Measurements from ENCODE around the gene WDR45B.

DNA sequence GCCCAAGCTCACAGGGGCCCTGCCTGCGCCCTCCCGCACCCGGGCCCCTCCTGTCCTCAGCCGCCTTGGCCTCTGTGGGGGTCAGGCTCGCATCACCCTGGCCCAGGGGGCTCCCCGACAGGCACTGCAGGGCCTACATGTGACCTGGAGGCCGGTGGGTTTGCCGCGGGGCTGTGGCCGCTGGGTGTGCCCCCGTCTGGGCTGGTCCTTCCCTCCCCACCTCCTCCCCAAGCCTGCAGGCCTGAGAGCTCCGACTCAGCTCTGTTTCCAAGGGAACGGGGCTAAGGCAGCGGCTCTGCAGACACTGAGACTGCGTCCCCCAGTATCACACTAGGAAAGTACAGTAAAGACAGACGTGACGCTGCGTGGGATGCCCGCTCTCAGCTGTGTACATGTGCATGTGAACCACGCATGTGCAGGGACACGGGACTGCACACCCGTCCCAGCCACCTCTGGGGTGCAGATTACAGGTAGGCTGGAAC, 16.5 kb upstream of the WDR45B start:
- TF ChIP-seq EZH2 (IDR thresholded peaks at IDR 0.05; ENCODE audit: borderline replicate concordance, low read length) (no peak), CTCF (IDR thresholded peaks at IDR 0.05; ENCODE audit: low read length) (no peak)

Measured in OCI-LY1 (cell line).